GM13976 (cell line): ENCODE results near the gene ABHD17A.

Experiments used
- DNase-seq: peaks from one replicate; pipeline ENCODE4 v3.0.0; 2012; ENCODE audit warnings: low spot score
- CTCF ChIP-seq: IDR thresholded peaks from 2 replicates; pipeline ENCODE4 v1.5.1; 2012; ENCODE audit warnings: borderline replicate concordance, mild to moderate bottlenecking; ENCODE audit not compliant: insufficient read depth; ENCODE audit errors: extremely low read depth, missing control alignments, control extremely low read depth
- in situ Hi-C: fragments of 300-500 bp; cut with MboI; formaldehyde crosslinking; loops from one replicate; pipeline ENCODE4 v1.12.0; 2022; ENCODE audit warnings: low sequenced_read_pairs, mixed read lengths, inconsistent platforms; ENCODE audit not compliant: unreplicated experiment

The ABHD17A gene

GRCh38 chr19:1911995-1912394 lies 26.7 kb upstream of the ABHD17A start:
- DNase-seq: no peak
- TF ChIP-seq CTCF: no peak
- in situ Hi-C loops: no loop called here

GRCh38 chr19:1911098-1911497 lies 25.8 kb upstream of the ABHD17A start:
- no peak for TF ChIP-seq CTCF
- in situ Hi-C loops: no loop called here
- DNase-seq: no peak

GRCh38 chr19:1910177-1910576 lies 24.9 kb upstream of the ABHD17A start:
- no peak for TF ChIP-seq CTCF
- in situ Hi-C loops: no loop called here
- no peak for DNase-seq

- in situ Hi-C loops: no loop called here
- DNase-seq: no peak
- no peak for TF ChIP-seq CTCF
Measured at GRCh38 chr19:1909761-1910080, 24.4 kb upstream of the ABHD17A start.

- in situ Hi-C loops: no loop called here
- DNase-seq: no peak
- TF ChIP-seq CTCF: no peak
Measured at GRCh38 chr19:1908364-1908678, 23.0 kb upstream of the ABHD17A start.

GRCh38 chr19:1907563-1908363 lies 22.5 kb upstream of the ABHD17A start:
- no peak for TF ChIP-seq CTCF
- in situ Hi-C loops: no loop called here
- DNase-seq: no peak
